Left kidney (tissue), 2 donors: Measurements from ENCODE around the gene KCTD11. TPM values are rescaled to one million over a fixed set of nuclear protein-coding genes. Genes with fewer than 3 reads are reported as not detected.
"Not testable (repeated sequence)": the region's sequence is repeated elsewhere in the genome, so short reads cannot be mapped to it uniquely, and the experiment has no call there.

Experiments
- DNase-seq: peaks from one replicate; pipeline ENCODE4 v3.0.0-alpha.2; 2013
- polyA plus RNA-seq: library from polyadenylated mRNA; unstranded; fragments of 120-200 nt; gene quantifications from one replicate; pipeline ENCODE4 v1.2.1, GENCODE V29; 2013; ENCODE audit not compliant: insufficient read length

Gene KCTD11
- polyA plus RNA-seq, 1 donor, result 10.3 TPM

DNA sequence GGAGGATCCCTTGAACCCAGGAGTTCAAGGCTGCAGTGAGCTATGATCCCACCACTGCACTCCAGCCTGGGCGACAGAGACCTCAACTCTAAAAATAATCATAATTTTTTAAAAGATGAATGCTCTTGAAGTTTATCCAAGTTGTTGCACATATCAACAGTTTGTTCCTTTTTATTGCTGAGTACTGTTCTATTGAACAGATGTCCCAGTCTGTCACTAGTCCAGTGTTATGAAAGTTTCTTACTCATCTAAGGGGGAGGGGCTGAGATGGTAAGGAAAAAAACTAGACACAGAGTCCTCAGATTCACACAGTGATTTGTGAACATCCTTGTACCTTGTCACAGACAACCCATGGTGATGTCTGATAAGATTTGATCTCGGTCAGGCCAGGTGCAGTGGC, 11.8 kb upstream of the KCTD11 start:
- DNase-seq, result no peak

DNA sequence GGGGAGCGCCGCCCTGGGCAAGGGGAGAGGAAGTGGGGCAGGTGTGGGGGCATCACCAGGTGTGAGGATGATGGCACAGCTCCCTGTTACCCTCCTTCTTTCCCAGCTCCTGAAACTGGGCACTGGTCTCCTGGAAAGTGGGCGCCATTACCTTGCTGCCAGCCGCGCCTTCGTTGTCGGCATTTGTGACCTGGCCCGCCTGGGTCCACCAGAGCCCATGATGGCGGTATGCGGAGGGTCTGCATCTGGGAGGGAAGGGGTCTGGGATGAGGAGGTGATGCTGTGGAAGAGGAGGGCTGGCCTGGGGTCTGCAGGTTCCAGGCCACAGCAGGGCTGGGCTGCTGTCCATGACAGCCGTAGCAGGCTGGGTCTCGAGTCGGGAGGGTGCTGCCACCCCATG, 10.1 kb upstream of the KCTD11 start:
- DNase-seq, result no peak

DNA sequence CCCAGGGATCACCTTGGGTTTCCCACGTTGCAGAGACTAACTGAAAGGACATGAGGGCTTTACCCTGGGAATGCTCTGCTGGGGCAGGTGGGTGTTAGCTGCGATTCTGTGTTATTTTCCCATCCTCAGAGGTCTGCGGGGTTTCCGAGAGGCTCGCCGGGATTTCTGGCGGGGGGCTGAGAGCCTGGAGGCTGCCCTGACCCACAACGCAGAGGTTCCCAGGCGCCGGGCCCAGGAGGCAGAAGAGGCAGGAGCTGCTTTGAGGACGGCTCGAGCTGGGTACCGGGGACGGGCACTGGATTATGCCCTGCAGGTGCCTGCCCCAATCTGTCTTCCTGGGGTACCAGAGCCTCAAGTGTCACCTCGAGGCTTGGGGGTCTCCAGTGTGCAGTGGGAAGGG, 8.7 kb upstream of the KCTD11 start:
- no peak for DNase-seq

DNA sequence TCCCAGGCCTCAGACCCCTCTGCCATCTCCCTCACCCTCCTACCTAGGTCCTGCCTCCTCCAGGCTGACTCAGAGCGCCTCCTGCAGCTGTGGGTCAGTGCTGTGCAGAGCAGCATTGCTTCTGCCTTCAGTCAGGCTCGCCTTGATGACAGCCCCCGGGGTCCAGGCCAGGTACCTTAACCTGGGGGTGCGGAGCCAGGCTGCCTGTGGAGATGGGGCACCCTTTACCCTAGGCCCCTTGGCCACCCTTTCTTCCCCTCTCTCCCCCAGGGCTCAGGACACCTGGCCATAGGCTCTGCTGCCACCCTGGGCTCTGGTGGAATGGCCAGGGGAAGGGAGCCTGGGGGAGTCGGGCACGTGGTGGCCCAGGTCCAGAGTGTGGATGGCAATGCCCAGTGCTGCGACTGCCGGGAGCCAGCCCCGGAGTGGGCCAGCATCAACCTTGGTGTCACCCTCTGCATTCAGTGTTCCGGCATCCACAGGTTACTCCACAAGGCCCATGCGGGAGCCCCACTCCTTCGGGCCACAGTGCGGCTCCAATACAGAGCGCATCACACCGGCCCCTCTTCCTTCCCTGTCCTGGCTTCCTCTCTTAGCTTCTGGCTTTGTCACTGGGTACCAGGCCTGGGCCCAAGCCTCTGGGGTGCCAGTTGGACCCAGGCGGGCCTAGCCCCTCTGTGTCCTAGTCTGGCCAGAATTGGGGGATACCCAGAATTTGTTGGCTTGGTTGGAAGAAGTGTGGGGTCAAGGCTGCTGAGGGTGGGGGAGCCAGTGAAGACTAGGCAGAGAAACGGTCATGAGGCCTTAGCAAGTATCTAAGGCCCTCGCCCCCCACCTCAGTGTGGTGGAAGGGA, 5.0 kb upstream of the KCTD11 start:
- DNase-seq, result no peak

DNA sequence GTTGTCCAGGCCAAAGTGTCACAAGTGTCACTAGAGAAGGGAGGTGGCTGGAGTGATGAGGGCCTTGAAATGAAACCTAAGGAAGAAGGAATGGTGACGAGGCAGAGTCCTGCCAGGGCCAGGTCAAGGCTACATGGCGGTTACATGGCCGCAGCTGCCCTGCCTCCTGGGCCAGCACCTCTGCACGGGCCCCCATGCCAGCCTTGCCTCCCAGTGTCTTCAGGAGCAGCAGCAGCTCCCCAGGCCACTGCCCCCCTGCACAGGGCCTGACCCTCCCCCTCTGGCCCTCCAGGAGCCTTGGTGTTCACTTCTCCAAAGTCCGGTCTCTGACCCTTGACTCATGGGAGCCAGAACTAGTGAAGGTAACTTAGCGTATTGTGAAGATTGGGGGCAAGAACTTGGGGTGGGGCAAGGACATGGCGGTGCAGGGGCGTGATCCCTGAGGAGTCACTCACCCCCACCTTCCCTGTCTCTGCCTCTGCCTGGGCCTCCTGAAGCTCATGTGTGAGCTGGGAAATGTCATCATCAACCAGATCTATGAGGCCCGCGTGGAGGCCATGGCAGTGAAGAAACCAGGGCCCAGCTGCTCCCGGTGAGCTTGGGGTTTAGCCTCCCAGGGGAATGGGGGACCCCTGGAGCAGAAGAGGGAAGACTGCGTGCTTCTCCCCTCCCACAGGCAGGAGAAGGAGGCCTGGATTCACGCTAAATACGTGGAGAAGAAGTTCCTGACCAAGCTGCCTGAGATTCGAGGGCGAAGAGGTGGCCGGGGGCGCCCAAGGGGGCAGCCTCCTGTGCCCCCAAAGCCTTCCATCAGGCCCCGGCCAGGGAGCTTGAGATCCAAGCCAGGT, 4.1 kb upstream of the KCTD11 start:
- no peak for DNase-seq

DNA sequence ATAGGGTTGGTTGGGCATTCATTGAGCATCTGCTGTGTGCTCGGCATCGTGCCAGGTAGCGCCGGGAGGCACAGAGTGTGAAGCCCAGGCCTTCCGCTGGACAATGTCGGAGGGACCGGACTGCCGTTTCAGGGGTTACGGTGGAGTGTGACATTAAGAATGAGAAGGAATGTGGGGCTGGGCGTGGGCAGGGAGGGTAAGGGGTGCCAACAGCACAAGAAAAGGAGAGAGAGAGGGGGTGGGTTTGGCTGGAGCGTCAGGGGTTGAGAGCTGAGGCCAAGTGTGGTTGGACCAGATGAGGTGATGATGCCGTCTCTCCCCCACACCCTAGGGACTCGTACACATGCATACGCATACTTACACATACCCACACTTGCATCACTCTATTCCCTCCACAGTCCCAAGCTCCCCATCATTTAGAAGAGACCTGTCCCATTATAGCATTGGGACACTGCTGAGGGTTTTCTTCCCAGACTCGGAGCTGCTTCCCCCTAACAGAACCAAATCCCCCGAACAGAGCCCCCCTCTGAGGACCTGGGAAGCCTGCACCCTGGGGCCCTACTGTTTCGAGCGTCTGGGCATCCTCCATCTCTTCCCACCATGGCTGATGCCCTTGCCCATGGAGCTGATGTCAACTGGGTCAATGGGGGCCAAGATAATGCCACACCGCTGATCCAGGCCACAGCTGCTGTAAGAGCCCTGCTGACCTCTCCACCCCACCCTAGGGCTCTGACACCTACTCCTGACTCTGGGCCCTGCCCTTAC, 3.3 kb upstream of the KCTD11 start:
- DNase-seq, result no peak

DNA sequence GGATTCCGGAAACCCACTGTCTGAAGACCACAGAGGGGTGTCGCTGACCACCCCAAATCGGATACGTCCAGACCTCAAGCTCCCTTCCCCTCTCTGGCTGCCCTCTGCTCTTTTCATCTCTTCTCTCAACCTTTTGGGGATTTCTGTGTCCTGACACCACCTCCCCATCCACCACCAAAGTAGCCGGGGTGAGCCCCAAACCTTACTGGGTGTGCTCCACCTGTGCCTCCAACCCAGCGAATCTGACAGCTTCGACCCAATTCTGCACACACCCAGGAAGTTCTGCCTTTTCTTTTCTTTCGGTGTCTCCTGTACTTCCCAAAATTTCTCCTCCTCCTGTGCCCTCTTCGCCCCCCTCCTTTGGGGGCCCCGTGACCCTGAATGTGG, 534 bp downstream of the KCTD11 start:
- no peak for DNase-seq

DNA sequence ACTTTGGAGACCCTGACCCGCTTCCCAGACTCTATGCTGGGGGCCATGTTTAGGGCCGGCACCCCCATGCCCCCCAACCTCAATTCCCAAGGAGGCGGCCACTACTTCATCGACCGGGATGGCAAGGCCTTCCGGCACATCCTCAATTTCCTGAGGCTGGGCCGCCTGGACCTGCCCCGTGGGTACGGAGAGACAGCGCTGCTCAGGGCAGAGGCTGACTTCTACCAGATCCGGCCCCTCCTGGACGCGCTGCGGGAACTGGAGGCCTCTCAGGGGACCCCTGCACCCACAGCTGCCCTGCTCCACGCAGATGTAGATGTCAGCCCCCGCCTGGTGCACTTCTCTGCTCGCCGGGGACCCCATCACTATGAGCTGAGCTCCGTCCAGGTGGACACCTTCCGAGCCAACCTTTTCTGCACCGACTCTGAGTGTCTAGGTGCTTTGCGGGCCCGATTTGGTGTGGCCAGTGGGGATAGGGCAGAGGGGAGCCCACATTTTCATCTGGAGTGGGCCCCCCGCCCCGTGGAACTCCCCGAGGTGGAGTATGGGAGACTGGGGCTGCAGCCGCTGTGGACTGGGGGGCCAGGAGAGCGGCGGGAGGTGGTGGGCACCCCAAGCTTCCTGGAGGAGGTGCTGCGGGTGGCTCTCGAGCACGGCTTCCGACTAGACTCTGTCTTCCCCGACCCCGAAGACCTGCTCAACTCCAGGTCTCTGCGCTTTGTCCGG, 1.1 kb downstream of the KCTD11 start:
- DNase-seq, result no peak

DNA sequence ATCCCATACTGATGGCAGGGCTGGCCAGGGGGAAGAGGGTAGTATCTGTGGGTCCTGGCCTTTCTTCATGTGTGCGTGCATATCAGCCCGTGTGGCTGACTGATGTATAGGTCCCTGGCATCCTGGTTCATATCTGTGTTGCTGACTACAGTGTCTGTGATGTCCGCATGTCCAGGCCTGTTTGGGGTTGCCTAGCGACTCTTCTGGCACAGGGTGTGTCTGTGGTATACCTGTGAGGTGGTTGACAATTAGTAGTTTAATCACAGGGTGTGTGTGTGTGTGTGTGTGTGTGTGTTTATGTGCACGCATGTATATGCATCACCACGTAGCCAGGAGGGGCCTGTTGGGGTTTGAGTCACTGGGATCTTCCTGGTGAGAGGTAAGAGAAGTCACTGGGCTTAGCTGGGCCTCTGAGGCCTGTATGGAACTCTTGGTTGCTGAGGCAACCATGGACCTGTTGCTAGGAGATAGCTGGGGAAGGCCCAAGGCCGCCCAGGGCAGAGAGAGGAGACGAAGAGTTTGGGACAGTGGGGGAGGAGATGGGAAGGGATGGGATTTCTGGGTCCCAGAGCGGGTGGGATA, 2.4 kb downstream of the KCTD11 start:
- DNase-seq, result no peak

DNA sequence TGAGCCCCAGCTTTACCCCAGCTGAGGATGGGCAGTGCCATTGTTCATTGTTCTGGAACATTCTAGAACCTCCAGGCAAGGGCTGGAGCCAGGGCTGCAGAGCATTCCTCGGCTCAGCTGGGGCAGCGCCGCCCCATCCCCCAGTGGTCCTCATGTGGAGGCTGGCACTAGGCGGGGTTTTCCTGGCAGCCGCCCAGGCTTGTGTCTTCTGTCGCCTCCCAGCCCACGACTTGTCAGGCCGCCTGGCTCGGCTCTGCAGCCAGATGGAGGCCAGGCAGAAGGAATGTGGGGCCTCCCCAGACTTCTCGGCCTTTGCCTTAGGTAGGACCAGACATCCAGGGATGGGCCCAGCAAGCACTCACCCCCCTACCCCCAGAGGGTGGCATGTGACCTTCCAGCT, 3.1 kb downstream of the KCTD11 start, which contains the start of gene TMEM95:
TSS of gene TMEM95 (plus strand) at position 104 of the 400 bp plus-strand sequence. CDS start at position 153, 49 bp downstream.
- no peak for DNase-seq

DNA sequence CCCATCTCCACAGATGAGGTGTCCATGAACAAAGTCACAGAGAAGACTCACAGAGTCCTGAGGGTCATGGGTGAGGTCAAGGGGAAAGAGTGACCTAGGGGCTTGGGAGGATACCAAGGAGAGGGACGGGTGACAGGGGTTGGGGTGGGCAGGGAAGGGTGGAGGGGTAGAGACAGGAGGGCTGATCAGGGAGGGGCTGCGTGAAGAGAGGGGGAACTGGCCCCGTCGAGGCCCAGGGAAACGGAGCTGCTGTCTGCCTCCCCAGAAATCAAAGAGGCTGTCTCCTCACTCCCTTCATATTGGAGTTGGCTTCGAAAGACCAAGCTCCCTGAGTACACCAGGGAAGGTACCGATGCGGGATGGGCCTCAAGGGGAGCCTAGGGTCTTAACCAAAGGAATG, 3.6 kb downstream of the KCTD11 start:
- DNase-seq, result no peak

DNA sequence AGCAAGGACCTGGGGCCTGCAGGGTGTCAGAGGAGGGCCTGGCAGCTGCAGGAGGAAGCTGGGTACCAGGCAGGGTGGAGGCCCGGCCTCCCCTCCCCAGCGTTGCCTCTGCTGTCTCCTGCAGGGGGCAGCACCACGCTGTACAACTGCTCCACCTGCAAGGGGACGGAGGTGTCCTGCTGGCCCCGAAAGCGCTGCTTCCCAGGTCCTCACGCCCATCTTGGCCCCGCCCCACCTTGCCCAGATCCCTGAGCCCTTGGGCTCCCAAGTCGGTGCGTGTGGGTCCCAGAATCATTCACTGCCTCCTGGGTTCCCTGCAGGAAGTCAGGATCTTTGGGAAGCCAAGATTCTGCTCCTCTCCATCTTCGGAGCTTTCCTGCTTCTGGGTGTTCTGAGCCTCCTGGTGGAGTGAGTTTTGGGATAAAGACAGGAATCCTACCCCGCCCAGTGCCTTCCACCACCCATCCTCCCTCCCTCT, 4.1 kb downstream of the KCTD11 start:
- peak; percentile 65 for DNase-seq

DNA sequence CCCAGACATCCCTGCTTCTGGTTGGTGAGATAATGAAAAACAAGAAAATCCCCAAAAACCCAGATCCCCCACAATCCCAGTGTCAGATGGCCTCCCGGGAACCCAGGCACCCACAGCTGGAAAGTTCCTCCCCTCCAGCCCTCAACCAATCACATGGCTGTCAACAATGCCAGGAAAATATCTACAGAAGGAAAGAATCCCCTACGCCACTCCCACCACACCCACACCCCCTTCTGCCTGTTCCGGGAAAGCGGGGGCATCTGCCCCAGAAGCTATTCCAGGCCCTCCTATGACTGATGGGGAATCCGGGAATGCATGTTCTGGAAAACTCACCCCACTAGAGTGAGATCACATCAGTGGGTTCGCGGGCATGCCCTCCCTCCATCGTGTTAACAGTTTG, 4.8 kb downstream of the KCTD11 start:
- no peak for DNase-seq

DNA sequence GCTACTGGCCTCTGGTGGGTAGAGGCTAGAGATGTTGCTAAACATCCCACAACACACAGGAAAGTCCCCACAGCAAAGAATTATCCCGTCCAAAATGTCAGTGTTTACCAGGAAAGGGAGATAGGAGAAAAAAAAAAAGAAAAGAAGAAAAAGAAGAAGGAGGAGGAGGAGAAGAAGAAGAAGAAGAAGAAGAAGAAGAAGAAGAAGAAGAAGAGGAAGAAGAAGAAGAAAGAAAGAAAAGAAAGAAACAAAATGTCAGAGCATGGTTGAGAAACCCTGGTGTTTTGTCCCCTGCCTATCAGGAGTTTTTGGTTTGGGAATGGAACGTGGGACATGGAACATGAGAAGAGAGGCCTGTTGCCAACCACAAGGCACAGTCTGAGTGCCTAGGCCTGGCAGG, 5.4 kb downstream of the KCTD11 start:
- DNase-seq, result no peak

DNA sequence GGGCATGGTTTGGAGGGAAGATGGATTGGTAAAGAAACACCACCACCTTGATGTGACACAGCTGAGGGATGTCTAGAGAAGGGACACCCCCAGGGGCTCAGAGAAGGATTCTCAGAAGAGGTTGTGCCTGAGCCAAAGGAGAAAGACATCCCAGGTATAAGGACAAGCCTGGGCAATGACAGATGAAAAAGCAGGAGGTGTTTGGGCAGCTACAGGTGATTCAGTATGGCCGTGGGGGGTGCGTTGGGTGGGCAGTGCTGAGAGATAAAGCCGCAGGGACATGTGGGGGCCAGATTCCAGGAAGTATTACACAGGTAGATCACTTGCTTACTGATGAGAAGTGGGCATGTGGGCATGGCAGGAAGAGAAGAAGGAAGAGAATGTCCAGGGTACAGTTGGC, 9.9 kb downstream of the KCTD11 start:
- DNase-seq, result no peak

DNA sequence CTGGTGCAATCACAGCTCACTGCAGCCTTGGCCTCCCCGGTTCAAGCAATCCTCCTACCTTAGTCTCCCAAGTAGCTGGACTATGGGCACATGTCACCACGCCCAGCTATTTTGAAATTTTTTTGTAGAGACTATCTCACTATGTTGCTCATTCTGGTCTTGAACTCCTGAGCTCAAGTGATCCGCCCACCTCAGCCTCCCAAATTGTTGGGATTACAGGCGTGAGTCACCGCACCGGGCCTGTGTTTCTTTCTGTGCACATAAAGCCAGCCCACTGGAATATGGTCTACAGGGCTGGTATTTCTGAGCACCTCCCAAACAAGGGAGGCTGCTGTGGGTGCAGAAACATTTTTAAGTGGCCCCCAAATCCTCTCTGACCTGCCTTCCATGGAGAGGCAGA, 11.3 kb downstream of the KCTD11 start:
- DNase-seq, result no peak

DNA sequence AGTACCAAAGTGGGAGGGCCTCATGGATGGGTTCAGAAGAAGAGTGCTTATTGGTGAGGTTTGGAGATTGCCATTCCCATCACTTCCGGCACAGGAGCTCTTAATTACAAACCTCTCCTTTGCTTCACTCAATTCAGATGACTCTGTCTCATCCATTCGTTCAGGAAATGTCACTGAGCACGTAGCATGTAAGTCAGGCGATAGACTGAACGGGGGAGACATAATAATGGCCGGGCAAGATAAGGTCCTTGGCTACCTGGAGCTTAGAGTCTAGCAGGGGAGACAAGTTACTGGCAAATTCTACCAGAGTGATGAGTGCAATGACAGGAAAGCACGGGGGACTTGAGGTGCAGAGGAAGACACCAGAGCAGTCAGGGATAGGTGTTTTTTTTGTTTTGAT, 14.0 kb downstream of the KCTD11 start:
- not testable (repeated sequence) for DNase-seq

DNA sequence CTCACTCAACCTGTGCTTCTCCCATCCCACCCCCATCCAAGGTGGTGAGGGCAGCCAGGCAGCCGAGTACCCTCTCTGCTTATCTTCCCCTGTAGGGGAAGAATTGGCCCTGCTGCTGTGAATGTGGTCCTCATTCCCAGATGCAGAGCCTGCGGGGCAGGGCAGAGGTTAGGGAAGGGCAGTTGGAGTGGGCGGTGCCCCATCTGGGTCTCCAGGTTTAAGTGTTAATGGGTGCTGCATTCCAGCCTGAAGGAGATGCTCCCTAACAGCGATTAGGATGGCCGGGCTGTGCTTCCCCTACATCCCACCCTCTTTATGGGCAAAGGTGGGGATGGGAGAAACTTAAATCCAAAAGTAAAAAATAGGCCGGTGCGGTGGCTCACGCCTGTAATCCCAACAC, 15.1 kb downstream of the KCTD11 start:
- DNase-seq, result no peak

DNA sequence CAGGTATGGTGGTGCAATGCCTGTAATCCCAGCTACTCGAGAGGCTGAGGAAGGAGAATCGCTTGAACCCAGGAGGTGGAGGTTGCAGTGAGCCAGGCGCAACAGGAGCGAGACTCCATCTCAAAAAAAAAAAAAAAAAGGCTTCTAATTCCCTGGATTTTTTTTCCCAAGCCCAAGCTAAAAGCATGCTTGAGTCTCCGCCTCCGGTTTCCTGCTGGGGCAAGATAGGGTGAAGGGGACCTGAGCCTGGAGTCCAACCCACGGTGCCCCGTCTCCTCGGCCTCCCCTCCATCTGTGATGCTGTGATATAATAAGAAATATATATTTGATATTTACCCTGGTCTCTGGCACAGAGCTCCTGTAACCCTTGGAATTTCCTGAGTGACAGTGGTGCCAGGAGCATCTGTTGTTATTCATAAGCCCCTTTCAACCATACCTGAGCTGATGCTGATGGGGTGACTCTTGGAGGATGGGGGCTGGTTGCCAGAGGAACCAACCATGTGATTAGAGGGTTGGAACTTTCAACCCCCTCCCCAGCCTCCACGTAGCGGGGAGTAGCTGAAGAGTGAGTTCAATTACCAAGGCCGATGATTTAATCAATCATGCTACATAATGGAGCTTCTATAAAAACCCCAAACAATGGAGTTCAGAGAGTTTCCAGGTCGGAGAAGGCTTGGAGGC, 16.1 kb downstream of the KCTD11 start:
- no peak for DNase-seq

DNA sequence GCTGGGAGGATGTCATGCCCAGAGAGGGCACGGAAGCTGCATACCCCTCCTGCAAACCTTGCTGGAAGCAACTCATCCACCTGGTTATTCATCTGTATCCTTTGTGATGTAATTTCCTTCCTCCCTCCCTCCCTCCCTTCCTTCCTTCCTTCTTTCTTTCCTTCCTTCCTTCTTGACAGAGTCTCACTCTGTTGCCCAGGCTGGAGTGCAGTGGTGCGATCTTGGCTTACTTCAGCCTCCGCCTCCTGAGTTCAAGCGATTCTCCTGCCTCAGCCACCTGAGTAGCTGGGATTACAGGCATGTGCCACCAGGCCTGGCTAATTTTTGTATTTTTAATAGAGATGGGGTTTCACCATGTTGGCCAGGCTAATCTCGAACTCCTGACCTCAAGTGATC, 16.6 kb downstream of the KCTD11 start:
- not testable (repeated sequence) for DNase-seq

DNA sequence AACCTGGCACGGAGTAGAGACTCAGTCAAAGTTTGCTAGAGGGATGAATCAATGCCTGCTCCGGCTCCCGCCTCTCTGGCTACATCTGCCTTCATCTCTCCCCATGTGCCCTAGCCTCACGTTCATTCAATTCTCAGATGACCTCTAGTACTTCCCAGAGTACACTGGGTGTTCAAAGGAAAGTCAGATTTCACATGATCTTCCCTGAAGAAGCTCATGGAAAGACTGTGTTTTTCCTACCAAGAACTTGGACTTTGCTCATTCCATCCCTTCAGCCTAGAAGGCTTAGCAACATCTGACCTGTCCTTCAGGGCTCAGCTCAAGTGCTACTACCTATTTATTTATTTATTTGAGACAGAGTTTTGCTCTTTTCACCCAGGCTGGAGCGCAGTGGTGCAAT, 17.9 kb downstream of the KCTD11 start:
- DNase-seq, result no peak
